Lower lobe of right lung (tissue), 2 donors: ENCODE data around the gene TTC23. TPM values are rescaled to one million over a fixed set of nuclear protein-coding genes. Genes with fewer than 3 reads are reported as not detected.

ENCODE experiments used
- ATAC-seq, 2 donors: fragments of 200-7000 bp; cut with Tn5 transposase; one replicate each; pipeline ENCODE4 v1.9.1; 2020 to 2022; ENCODE audit warnings: mild to moderate bottlenecking in 2 of 2, moderate library complexity in 2 of 2
- DNase-seq: peaks from one replicate; pipeline ENCODE4 v3.0.0-alpha.2; 2020
- H3K27ac ChIP-seq: fragments of 200-600 bp; one replicate; pipeline ENCODE4 v1.8.0; 2022
- H3K27me3 ChIP-seq: fragments of 200-600 bp; one replicate; pipeline ENCODE4 v1.8.0; 2022; ENCODE audit warnings: low read depth
- H3K36me3 ChIP-seq: fragments of 200-600 bp; one replicate; pipeline ENCODE4 v1.8.0; 2022; ENCODE audit warnings: mild to moderate bottlenecking
- H3K4me1 ChIP-seq: fragments of 200-600 bp; one replicate; pipeline ENCODE4 v1.8.0; 2022
- H3K4me3 ChIP-seq: fragments of 200-600 bp; one replicate; pipeline ENCODE4 v1.8.0; 2022; ENCODE audit warnings: mild to moderate bottlenecking
- H3K9me3 ChIP-seq: fragments of 200-600 bp; one replicate; pipeline ENCODE4 v1.8.0; 2022
- CTCF ChIP-seq: fragments of 200-600 bp; IDR thresholded peaks from one replicate; pipeline ENCODE4 v1.8.0; 2022; ENCODE audit warnings: antibody characterized with exemption, mild to moderate bottlenecking
- intact Hi-C: fragments of 100-400 bp; cut with DNase I; formaldehyde crosslinking; loops from one replicate; pipeline ENCODE4 v1.11.0; 2022
- total RNA-seq: library from RNA; stranded (reverse); fragmentation: NEBNext Ultra II Directional; extraction: Animal tissue kit (Norgen Biotek cat#: 25700); gene quantifications from one replicate; pipeline ENCODE4 v1.2.1, GENCODE V29; 2021
- donor health status: DM: no; HTN: yes; CAD: no; lungs with severe emphysema.

The TTC23 gene
- total RNA-seq, 1 donor from 2014 or later, result 16.4 TPM

- intact Hi-C loops, result no loop called here
- ATAC-seq, result no peak
- Histone ChIP-seq H3K4me3 (no peak overlapping the region), H3K4me1 (peaks cover 11% of the 10 kb centered on the region), H3K27ac (no peak overlapping the region), H3K27me3 (no peaks in the 10 kb centered on the region), H3K9me3 (no peaks in the 10 kb centered on the region), H3K36me3 (no peaks in the 10 kb centered on the region)
- DNase-seq, result peak; percentile 32
- no peak for TF ChIP-seq CTCF
Measured at GRCh38 chr15:99118801-99119546, 130.4 kb downstream of the TTC23 start.

- no peak for ATAC-seq
- no peaks in the 10 kb centered on the region for H3K9me3 ChIP-seq
- no peak overlapping the region for H3K27ac ChIP-seq
- no peak overlapping the region for H3K4me3 ChIP-seq
- no peaks in the 10 kb centered on the region for H3K27me3 ChIP-seq
- intact Hi-C loops, result no loop called here
- TF ChIP-seq CTCF, result no peak
- DNase-seq, result no peak
- H3K4me1 ChIP-seq, result peaks cover 4% of the 10 kb centered on the region
- H3K36me3 ChIP-seq, result no peaks in the 10 kb centered on the region
Measured at GRCh38 chr15:99118258-99118632, 131.1 kb downstream of the TTC23 start.

- DNase-seq (peak; percentile 28), ATAC-seq (no peak)
- Histone ChIP-seq H3K4me3 (no peak overlapping the region), H3K36me3 (no peaks in the 10 kb centered on the region), H3K4me1 (no peaks in the 10 kb centered on the region), H3K27ac (no peak overlapping the region), H3K9me3 (no peaks in the 10 kb centered on the region), H3K27me3 (no peaks in the 10 kb centered on the region)
- TF ChIP-seq CTCF, result no peak
- intact Hi-C loops, result no loop called here
Measured at GRCh38 chr15:99117563-99118257, 131.7 kb downstream of the TTC23 start.

GRCh38 chr15:99117111-99117510 lies 132.3 kb downstream of the TTC23 start:
- Histone ChIP-seq H3K4me3 (no peak overlapping the region), H3K27ac (no peak overlapping the region), H3K4me1 (no peaks in the 10 kb centered on the region), H3K27me3 (no peaks in the 10 kb centered on the region), H3K36me3 (no peaks in the 10 kb centered on the region), H3K9me3 (no peaks in the 10 kb centered on the region)
- peak; percentile 9 for DNase-seq
- TF ChIP-seq CTCF, result no peak
- intact Hi-C loops, result no loop called here
- no peak for ATAC-seq

- ATAC-seq (no peak), DNase-seq (peak; percentile 20)
- no peaks in the 10 kb centered on the region for H3K27me3 ChIP-seq
- no peaks in the 10 kb centered on the region for H3K4me1 ChIP-seq
- no peak for TF ChIP-seq CTCF
- no peaks in the 10 kb centered on the region for H3K36me3 ChIP-seq
- no peak overlapping the region for H3K27ac ChIP-seq
- H3K4me3 ChIP-seq, result no peak overlapping the region
- no peaks in the 10 kb centered on the region for H3K9me3 ChIP-seq
- intact Hi-C loops, result no loop called here
Measured at GRCh38 chr15:99115300-99116215, 133.8 kb downstream of the TTC23 start.
